Cardiac fibroblast (primary cell): Measurements from ENCODE around the gene HIVEP3.

Source experiments
- DNase-seq, 2 donors: peaks; one replicate each; pipeline versions ENCODE4 v3.0.0 to v3.0.0-alpha.2; 2010; ENCODE audit warnings: low read depth in 2 of 2
- H3K4me3 ChIP-seq, 2 donors: replicated peaks in 1 of 2; 1 replicate in 1 of 2; 2 replicates in 1 of 2; pipeline ENCODE4 v1.5.1; 2011; ENCODE audit warnings: low read depth in 2 of 2, low read length in 2 of 2, mild to moderate bottlenecking in 2 of 2, moderate library complexity in 1 of 2
- TF ChIP-seq, protein P1 (sequence below): IDR thresholded peaks from one replicate; pipeline ENCODE4 v1.5.1; 2011; ENCODE audit warnings: low read depth, mild to moderate bottlenecking, low read length, inconsistent platforms

Gene HIVEP3

DNA sequence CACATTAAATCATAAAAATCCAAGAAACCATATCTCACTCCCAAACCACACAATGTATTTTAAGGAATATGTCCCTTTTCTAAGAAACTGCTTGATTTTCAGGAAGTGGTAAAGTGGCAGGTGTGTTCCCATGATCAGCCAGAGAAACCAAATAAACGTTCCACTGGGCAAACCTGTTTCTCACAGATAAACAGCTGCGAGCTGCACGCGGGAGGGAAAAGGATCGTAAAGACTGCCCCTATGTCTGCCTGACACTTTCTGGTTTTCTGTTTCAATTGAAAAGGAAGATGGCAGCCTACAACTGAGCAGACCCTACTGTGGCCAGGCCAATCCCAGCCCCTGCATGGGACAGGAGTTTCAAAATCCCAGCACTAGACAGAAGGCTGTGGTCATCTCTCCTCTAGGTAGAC lies 36.6 kb downstream of the HIVEP3 start:
- no peak for DNase-seq
- H3K4me3 ChIP-seq = no peak overlapping the region
- TF ChIP-seq, protein P1, sequence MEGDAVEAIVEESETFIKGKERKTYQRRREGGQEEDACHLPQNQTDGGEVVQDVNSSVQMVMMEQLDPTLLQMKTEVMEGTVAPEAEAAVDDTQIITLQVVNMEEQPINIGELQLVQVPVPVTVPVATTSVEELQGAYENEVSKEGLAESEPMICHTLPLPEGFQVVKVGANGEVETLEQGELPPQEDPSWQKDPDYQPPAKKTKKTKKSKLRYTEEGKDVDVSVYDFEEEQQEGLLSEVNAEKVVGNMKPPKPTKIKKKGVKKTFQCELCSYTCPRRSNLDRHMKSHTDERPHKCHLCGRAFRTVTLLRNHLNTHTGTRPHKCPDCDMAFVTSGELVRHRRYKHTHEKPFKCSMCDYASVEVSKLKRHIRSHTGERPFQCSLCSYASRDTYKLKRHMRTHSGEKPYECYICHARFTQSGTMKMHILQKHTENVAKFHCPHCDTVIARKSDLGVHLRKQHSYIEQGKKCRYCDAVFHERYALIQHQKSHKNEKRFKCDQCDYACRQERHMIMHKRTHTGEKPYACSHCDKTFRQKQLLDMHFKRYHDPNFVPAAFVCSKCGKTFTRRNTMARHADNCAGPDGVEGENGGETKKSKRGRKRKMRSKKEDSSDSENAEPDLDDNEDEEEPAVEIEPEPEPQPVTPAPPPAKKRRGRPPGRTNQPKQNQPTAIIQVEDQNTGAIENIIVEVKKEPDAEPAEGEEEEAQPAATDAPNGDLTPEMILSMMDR = no peak

DNA sequence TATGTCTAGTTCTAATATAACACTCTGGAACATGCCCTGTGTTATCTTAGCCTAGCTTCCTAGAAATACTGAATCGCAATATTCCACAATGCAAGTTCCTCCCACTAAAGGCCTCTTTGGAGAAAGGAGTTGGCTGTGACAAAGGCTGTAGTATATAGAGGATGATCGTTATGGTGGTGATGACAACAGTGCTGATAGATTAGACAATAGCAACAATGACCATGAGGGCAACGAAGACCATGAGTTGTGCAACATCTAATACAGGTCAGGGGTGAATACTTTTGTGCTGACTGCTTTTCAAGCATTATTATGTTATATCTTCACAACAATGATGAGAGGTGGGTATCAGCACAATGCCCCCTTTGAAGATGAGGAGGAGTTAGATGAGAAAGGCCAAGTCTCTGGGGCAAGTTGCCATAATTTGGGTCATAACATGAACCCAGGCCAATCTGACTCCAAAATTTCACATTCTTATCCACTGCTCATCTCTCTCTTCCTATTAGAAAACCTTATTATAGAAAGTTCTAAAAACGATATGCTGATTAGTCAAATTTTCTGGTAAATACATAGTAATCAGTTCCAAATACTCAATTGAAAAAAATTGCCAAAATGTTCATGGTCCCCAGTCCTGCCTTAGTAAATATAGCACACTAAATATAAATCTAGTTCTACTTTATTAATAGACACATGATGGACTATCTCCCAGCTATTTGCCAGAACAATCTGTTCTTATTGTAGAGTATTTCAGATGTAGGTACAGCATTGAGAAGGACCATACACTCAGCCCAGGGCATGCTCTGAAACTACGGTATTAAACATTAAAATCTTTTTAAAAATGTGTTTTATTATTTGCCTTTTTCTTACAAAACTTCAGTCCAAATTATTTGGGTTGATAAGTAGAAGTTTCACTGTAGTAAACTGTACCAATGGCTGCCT lies 37.5 kb downstream of the HIVEP3 start:
- TF ChIP-seq, protein P1 = no peak
- H3K4me3 ChIP-seq = no peak overlapping the region
- peak; percentile 42 to 44 for DNase-seq

DNA sequence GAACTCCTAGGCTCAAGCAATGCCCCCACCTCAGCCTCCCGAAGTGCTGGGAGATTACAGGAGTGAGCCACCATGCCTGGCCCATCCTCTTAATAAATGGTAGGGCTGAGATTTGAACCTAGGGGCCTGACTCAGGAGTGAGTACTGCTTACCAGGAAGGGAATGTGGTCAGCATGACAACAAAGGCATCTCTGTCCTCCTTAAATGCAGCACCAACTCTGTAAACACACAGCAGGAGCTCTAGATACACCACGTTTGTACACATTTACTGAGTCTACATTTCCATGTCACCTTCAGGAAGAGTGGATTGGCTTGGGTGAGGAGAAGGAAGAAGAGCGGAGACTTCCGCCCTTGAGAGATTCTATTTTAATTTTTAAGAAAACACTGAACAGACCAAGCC lies 38.5 kb downstream of the HIVEP3 start:
- H3K4me3 ChIP-seq = no peak overlapping the region
- TF ChIP-seq, protein P1 = no peak
- DNase-seq = no peak

DNA sequence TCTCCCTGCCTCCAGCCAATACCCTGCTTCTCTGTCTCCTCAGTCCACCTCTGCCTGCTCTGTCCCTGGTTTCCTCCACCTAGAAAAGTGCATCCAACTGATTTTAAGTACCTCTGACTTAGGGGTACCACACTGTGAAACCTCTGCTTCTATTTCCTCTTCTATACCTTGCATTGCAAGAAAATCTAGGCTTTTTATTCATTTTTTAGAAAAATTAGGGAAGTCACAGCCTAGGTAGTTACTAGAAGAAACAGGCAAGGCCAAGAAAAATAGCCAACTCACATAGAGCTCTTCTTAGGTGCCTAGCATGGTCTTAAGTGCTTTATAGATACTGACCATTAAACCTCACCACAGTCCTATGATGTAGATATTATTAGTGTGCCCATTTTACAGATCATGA lies 39.1 kb downstream of the HIVEP3 start:
- DNase-seq = no peak
- TF ChIP-seq, protein P1 = no peak
- no peak overlapping the region for H3K4me3 ChIP-seq

DNA sequence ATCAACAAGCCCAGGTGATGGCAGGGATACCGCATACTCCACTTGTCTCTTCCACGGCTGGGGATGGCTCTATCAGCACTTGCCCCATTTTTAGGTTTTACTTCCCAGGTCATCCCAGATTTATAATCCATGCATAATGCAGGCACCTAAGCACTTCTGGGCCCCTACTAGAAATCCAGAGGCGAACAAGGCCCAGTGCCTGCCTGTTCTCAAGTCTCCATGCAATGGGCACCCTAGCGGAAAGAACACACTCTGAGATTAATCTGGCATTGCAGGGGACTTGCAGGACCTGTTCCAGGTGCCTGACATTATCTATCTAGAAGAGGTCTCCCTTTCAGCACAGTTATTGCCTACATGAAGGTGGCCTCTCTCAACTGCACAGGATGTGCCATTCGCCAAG lies 39.8 kb downstream of the HIVEP3 start:
- TF ChIP-seq, protein P1 = no peak
- no peak for DNase-seq
- H3K4me3 ChIP-seq = no peak overlapping the region

DNA sequence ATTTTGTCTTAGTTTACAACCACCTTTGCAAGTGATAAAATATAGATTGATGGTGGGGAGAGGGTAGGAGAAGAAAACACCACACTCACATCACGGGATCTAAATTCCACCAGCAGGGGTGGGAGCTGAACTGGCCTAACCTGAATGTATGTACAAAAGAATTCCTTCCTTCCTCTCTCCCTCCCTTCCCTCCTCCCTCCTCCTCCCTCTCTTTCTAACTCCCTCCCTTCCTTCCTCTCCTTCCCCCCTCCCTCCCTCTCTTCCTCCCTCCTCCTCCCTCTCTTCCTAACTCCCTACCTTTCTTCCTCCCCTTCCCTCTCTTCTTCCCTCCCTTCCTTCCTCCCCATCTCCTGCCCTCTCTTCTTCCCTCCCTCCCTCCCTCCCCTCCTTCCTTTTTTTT lies 40.2 kb downstream of the HIVEP3 start:
- TF ChIP-seq, protein P1 = no peak
- H3K4me3 ChIP-seq = no peak overlapping the region
- DNase-seq = no peak
